H9 (cell line): ENCODE results near the gene OTOGL. TPM values are rescaled to one million over a fixed set of nuclear protein-coding genes. Genes with fewer than 3 reads are reported as not detected.

Experiments
- DNase-seq: peaks from one replicate; pipeline ENCODE4 v3.0.0-alpha.2; 2017
- H2AFZ ChIP-seq: one replicate; pipeline ENCODE4 v1.6.1; 2013; ENCODE audit warnings: mild to moderate bottlenecking, low read length, control low read depth, moderate library complexity
- H2AK5ac ChIP-seq: 2 replicates; pipeline ENCODE4 v1.6.1; 2013; ENCODE audit warnings: low read length, control low read depth, mixed read lengths; ENCODE audit not compliant: insufficient read length
- H2BK120ac ChIP-seq: one replicate; pipeline ENCODE4 v1.6.1; 2013; ENCODE audit warnings: low read depth, mild to moderate bottlenecking, low read length, control low read depth, inconsistent platforms; ENCODE audit not compliant: poor library complexity, severe bottlenecking
- H2BK12ac ChIP-seq: 2 replicates; pipeline ENCODE4 v1.6.1; 2013; ENCODE audit warnings: low read length, control low read depth, mixed read lengths, low read depth; ENCODE audit not compliant: insufficient read length
- H2BK15ac ChIP-seq: 2 replicates; pipeline ENCODE4 v1.6.1; 2013; ENCODE audit warnings: low read depth, low read length, control low read depth
- H2BK20ac ChIP-seq: one replicate; pipeline ENCODE4 v1.6.1; 2013; ENCODE audit warnings: low read depth, mild to moderate bottlenecking, low read length, control low read depth, inconsistent platforms; ENCODE audit not compliant: poor library complexity, severe bottlenecking
- H2BK5ac ChIP-seq: 2 replicates; pipeline ENCODE4 v1.6.1; 2013; ENCODE audit warnings: low read length, control low read depth, mixed read lengths; ENCODE audit not compliant: insufficient read length
- H3K14ac ChIP-seq: 2 replicates; pipeline ENCODE4 v1.6.1; 2013; ENCODE audit warnings: low read length, control low read depth; ENCODE audit not compliant: insufficient read depth
- H3K18ac ChIP-seq: 2 replicates; pipeline ENCODE4 v1.6.1; 2013; ENCODE audit warnings: low read depth, mild to moderate bottlenecking, mixed read lengths, low read length, control low read depth; ENCODE audit not compliant: insufficient read length
- H3K23ac ChIP-seq: 2 replicates; pipeline ENCODE4 v1.6.1; 2013; ENCODE audit warnings: low read length, control low read depth, mixed read lengths, low read depth; ENCODE audit not compliant: insufficient read length
- H3K23me2 ChIP-seq: 2 replicates; pipeline ENCODE4 v1.6.1; 2013; ENCODE audit warnings: low read depth, mild to moderate bottlenecking, mixed read lengths, low read length, control low read depth; ENCODE audit not compliant: insufficient read length, poor library complexity, severe bottlenecking
- H3K27ac ChIP-seq: 2 replicates; pipeline ENCODE4 v1.5.1; 2013; ENCODE audit warnings: low read length, control low read depth, mixed read lengths, low read depth; ENCODE audit not compliant: insufficient read length
- H3K27me3 ChIP-seq: 2 replicates; pipeline ENCODE4 v1.6.1; 2013; ENCODE audit warnings: low read length, control low read depth, inconsistent platforms; ENCODE audit not compliant: insufficient read depth
- H3K4ac ChIP-seq: 2 replicates; pipeline ENCODE4 v1.6.1; 2013; ENCODE audit warnings: low read depth, mild to moderate bottlenecking, control low read depth, inconsistent platforms, low read length, moderate library complexity
- H3K4me1 ChIP-seq: 2 replicates; pipeline ENCODE4 v1.6.1; 2013; ENCODE audit warnings: low read length, control low read depth, inconsistent platforms; ENCODE audit not compliant: insufficient read depth
- H3K4me2 ChIP-seq: 2 replicates; pipeline ENCODE4 v1.6.1; 2013; ENCODE audit warnings: low read length, control low read depth, mixed read lengths; ENCODE audit not compliant: insufficient read length, insufficient read depth
- H3K56ac ChIP-seq: 2 replicates; pipeline ENCODE4 v1.6.1; 2013; ENCODE audit warnings: low read depth, mild to moderate bottlenecking, mixed read lengths, low read length, control low read depth; ENCODE audit not compliant: insufficient read length
- H3K79me1 ChIP-seq: 2 replicates; pipeline ENCODE4 v1.6.1; 2013; ENCODE audit warnings: low read depth, mild to moderate bottlenecking, moderate library complexity, low read length, control low read depth, inconsistent platforms; ENCODE audit not compliant: insufficient read depth, poor library complexity, severe bottlenecking
- H3K79me2 ChIP-seq: 2 replicates; pipeline ENCODE4 v1.6.1; 2013; ENCODE audit warnings: low read length, control low read depth, inconsistent platforms; ENCODE audit not compliant: insufficient read depth
- H3K9ac ChIP-seq: 2 replicates; pipeline ENCODE4 v1.6.1; 2013; ENCODE audit warnings: low read length, control low read depth, mixed read lengths; ENCODE audit not compliant: insufficient read length; ENCODE audit errors: extremely low read depth
- H3K9me3 ChIP-seq: one replicate; pipeline ENCODE4 v1.6.1; 2013; ENCODE audit warnings: low read depth, low read length, inconsistent platforms; ENCODE audit not compliant: control insufficient read depth
- H3T11ph ChIP-seq: one replicate; pipeline ENCODE4 v1.6.1; 2013; ENCODE audit warnings: mild to moderate bottlenecking, low read length, control low read depth, inconsistent platforms
- H4K20me1 ChIP-seq: one replicate; pipeline ENCODE4 v1.6.1; 2013; ENCODE audit not compliant: control insufficient read depth, insufficient read length, insufficient read depth
- H4K5ac ChIP-seq: 2 replicates; pipeline ENCODE4 v1.6.1; 2013; ENCODE audit warnings: low read depth, mild to moderate bottlenecking, mixed read lengths, low read length, control low read depth; ENCODE audit not compliant: insufficient read length
- H4K8ac ChIP-seq: replicated peaks from 2 replicates; pipeline ENCODE4 v1.6.1; 2013; ENCODE audit warnings: low read length, control low read depth, mixed read lengths, low read depth; ENCODE audit not compliant: insufficient read length
- H4K91ac ChIP-seq: 2 replicates; pipeline ENCODE4 v1.6.1; 2013; ENCODE audit warnings: low read depth, mild to moderate bottlenecking, moderate library complexity, mixed read lengths, low read length, control low read depth; ENCODE audit not compliant: insufficient read length
- H3K27ac Mint-ChIP-seq, 3 experiments: 2 replicates in 2 of 3; 3 replicates in 1 of 3; pipeline ENCODE4 v1.8.0; 2020 to 2021; ENCODE audit warnings: mixed read lengths in 3 of 3, mild to moderate bottlenecking in 1 of 3, moderate library complexity in 1 of 3
- H3K27me3 Mint-ChIP-seq: 2 replicates; pipeline ENCODE4 v1.8.0; 2021; ENCODE audit warnings: low read depth, mild to moderate bottlenecking, moderate library complexity, mixed read lengths
- H3K36me3 Mint-ChIP-seq, 3 experiments: 2 replicates in 2 of 3; 3 replicates in 1 of 3; pipeline ENCODE4 v1.8.0; 2020 to 2021; ENCODE audit warnings: low read depth in 3 of 3, mixed read lengths in 3 of 3; ENCODE audit not compliant: insufficient read depth in 1 of 3
- H3K4me1 Mint-ChIP-seq, 2 experiments: 2 replicates each; pipeline ENCODE4 v1.8.0; 2020; ENCODE audit warnings: mixed read lengths in 2 of 2
- H3K4me3 Mint-ChIP-seq, 2 experiments: 2 replicates in 1 of 2; 3 replicates in 1 of 2; pipeline ENCODE4 v1.8.0; 2020 to 2021; ENCODE audit warnings: mild to moderate bottlenecking in 2 of 2, mixed read lengths in 2 of 2, moderate library complexity in 1 of 2
- H3K9me3 Mint-ChIP-seq, 2 experiments: 2 replicates in 1 of 2; 3 replicates in 1 of 2; pipeline ENCODE4 v1.8.0; 2020; ENCODE audit warnings: mild to moderate bottlenecking in 2 of 2, mixed read lengths in 2 of 2, moderate library complexity in 1 of 2
- total RNA-seq: library from RNA; stranded (reverse); gene quantifications from 2 replicates; pipeline ENCODE4 v1.2.1, GENCODE V29; 2021
- TF ChIP-seq, protein P1 (sequence below): fragments of 200-600 bp; sonication (generic); conservative IDR thresholded peaks from 3 replicates; pipeline ENCODE4 v1.8.0; 2021; ENCODE audit warnings: antibody characterized with exemption, mild to moderate bottlenecking

Gene OTOGL
- total RNA-seq, 1 experiment from 2014 or later = 0.11 TPM

- H4K91ac ChIP-seq = no peak overlapping the region
- no peak overlapping the region for H3K4me2 ChIP-seq
- H2BK20ac ChIP-seq = no peak overlapping the region
- H4K20me1 ChIP-seq = no peaks in the 10 kb centered on the region
- no peak overlapping the region for H2BK15ac ChIP-seq
- H3K4me3 Mint-ChIP-seq = no peak overlapping the region
- no peaks in the 10 kb centered on the region for H3K27me3 ChIP-seq
- H3K4me1 ChIP-seq = no peaks in the 10 kb centered on the region
- H4K8ac ChIP-seq = no peak overlapping the region
- no peaks in the 10 kb centered on the region for H3K9me3 Mint-ChIP-seq
- no peaks in the 10 kb centered on the region for H3K79me1 ChIP-seq
- H3K14ac ChIP-seq = no peak overlapping the region
- no peak overlapping the region for H3K4ac ChIP-seq
- no peaks in the 10 kb centered on the region for H3K36me3 Mint-ChIP-seq
- H4K5ac ChIP-seq = no peak overlapping the region
- no peak overlapping the region for H3K18ac ChIP-seq
- TF ChIP-seq, protein P1, sequence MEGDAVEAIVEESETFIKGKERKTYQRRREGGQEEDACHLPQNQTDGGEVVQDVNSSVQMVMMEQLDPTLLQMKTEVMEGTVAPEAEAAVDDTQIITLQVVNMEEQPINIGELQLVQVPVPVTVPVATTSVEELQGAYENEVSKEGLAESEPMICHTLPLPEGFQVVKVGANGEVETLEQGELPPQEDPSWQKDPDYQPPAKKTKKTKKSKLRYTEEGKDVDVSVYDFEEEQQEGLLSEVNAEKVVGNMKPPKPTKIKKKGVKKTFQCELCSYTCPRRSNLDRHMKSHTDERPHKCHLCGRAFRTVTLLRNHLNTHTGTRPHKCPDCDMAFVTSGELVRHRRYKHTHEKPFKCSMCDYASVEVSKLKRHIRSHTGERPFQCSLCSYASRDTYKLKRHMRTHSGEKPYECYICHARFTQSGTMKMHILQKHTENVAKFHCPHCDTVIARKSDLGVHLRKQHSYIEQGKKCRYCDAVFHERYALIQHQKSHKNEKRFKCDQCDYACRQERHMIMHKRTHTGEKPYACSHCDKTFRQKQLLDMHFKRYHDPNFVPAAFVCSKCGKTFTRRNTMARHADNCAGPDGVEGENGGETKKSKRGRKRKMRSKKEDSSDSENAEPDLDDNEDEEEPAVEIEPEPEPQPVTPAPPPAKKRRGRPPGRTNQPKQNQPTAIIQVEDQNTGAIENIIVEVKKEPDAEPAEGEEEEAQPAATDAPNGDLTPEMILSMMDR = no peak
- no peaks in the 10 kb centered on the region; the same call in 1 of the 2 replicates for H3K27me3 Mint-ChIP-seq
- H3K79me2 ChIP-seq = no peaks in the 10 kb centered on the region
- no peaks in the 10 kb centered on the region for H3K9me3 ChIP-seq
- H3K4me1 Mint-ChIP-seq = no peaks in the 10 kb centered on the region
- H2BK5ac ChIP-seq = no peak overlapping the region
- no peak overlapping the region for H3K56ac ChIP-seq
- no peak overlapping the region for H3K9ac ChIP-seq
- H3K23ac ChIP-seq = no peak overlapping the region
- no peak overlapping the region for H2AFZ ChIP-seq
- H3K23me2 ChIP-seq = no peaks in the 10 kb centered on the region
- H3K27ac ChIP-seq = no peak overlapping the region
- no peak overlapping the region for H3K27ac Mint-ChIP-seq
- H3T11ph ChIP-seq = no peak overlapping the region
- no peak overlapping the region for H2AK5ac ChIP-seq
- H2BK120ac ChIP-seq = no peak overlapping the region
- no peak overlapping the region for H2BK12ac ChIP-seq
- no peak for DNase-seq
Measured at GRCh38 chr12:80374615-80375014, 275.3 kb downstream of the OTOGL start.
